Measurements from ENCODE around the gene UNC5B.
"Not testable (repeated sequence)": the region's sequence is repeated elsewhere in the genome, so short reads cannot be mapped to it uniquely, and the experiment has no call there.

The UNC5B gene

DNA sequence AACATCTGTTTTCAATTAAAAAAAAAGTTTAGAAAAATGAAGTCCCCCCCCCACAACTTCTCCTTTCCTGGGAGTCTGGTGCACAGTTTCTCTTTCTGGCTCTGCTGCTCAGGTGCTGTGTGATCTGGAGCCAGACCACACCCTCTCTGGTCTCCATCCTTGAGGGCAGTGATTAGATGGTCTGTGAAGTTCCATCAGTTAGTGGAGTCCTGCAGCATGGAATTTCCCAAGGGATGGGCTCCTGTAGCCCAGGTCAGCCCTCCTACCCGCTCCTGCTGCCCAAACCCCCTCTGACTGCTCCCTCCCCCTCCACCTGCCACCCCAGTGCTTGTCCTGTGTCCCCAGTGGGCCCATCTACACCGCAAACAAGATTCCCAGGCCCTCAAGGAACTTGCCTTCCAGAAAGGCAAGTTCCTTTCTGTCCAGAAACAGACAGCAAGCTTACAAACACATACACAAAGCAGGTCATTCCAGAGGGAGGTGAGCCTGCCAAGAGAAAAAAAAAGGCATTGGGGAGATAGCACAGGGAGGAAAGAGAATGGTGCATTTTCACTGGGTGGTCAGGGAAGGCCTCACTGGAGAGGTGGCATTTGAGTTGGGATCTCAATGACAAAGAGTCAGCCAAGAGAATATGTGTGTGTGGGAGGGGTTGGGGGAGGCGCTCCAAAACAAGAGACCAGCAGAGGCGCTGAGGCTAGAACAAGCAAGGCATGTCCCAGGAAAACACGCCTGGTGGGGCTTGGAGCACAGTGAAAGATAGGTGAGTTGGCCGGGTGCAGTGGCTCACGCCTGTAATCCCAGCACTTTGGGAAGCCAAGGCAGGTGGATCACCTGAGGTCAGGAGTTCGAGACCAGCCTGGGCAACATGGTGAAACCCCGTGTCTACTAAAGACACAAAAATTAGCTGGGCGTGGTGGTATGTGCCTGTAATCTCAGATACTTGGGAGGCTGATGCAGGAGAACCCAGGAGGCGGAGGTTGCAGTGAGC, 57.2 kb downstream of the UNC5B start:
- DNase-seq: no peak

DNA sequence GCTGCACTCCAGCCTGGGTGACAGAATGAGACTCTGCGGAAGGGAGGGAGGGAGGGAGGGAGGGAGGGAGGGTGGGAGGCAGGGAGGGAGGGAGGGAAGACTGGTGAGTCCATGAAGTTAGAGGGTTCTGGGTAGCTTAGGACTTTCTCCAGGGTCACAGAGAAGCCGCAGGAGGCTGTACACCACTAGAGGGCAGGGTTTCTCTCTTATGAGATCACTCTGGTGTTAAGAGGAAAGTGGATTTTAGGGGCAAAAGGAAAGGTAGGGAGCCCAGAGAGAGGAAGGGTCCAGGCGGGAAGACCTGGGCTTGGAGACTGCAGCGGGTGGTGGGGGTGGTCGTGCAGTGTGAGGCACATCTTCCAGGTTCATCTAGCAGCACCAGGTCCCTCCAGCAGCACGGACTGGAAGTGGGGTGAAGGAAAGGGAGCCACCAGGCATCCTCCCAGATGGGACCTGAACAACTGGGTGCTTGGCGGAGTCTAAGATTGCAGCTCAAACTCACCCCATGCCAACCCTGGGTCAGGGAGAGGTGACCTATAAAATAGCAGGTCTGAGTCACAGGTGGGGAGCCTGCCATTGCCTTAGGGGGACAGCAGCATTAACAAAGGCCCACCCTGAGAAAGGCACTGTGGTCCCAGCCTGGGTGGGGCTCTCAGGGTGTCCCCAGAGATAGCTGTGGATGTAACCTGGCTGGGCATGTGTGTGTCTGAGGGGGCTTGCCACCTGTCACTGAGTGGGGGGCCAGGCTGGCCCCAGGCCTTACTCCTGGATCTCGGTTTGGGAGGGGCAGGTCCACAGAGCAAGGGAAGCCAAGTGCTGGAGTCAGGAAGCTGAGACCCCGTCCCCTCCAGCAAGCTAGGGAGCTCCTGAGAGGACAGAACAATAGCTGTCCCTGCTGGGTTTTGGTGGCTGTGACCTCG, 58.2 kb downstream of the UNC5B start:
- no peak for DNase-seq

DNA sequence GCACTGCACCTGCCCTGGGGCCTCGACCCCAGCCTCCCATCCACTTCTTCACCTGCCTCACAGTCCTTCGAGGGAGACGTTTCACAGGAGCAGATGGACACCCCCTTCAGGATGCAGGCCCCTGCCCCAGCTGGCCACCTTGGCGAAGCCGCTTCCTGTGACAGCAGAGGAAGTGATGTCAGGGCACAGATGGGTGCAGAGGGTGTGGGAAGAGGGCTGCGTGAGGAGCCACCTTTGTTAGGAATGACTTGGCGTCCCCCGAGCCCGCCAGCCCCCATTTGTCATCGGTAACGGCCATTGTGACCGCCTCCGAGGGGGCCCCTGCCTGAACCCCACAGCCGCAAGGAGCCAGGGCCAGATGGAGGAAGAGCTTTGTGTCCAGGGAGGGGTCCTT, 59.3 kb downstream of the UNC5B start:
- DNase-seq: no peak

DNA sequence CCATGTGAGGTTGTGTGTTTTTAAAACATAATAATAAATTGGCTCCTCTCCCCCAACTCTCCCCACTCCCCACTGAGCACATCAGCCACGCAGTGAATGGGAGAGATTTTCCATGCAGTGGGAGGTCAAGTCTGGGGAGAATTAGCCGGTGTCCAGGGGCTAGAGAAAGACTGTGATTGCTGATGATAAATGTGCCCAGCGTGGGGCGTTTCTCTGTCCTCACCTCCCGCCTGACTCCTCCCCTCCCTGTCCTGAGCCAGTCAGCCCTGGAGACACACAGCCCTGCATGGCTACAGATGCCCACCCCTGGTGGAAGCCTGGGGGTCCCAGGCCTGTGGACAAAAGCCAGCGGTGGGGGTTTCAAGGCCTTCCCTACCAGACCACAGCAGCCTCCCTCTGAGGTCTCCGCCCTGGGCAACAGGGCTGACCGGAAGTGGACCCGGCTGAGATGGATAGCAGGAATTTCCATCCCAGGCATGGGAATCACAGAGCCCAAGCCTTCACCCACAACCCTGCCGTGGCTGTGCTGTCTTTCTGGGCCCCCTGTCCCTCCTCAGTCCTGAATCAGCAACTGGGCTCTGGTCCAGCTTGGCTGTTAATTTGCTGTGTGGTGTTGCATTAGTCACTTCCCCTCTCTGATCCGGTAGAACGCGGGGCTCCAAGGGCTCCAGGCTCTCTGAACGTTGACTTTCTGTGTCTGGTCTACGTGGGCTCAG, 59.8 kb downstream of the UNC5B start:
- no peak for DNase-seq

DNA sequence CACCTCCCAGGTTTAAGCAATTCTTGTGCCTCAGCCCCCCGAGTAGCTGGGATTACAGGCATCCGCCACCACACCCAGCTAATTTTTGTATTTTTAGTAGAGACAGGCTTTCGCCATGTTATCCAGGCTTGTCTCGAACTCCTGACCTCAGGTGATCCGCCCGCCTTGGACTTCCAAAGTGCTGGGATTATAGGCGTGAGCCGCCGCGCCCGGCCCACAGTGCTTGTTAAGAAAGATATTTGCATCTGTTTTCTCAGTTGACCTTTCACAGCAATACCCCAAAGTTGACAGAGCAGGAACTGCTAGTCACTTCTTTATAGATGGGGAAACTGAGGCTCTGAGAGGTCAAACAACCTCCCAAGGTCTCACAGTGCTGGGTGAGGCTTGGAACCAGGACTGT, 60.6 kb downstream of the UNC5B start:
- not testable (repeated sequence) for DNase-seq

DNA sequence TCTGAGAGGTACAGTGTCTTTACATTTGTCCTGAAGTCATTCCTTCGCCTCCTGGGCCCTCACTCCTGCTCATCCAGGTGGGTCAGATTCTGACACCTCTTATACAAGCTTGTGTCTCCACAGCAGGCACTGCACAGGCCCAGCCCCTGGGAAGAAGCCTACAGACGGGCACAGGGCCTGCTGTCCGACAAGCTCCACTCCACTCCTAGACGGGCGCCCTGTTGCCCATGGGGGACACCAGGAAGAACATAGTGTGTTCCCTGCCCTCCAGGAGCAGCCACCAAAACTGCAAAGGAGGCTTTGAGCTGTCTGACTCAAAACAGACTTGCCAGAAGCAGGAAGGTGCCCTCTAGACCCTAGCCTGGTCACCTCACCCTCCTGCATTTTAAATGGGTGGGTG, 61.1 kb downstream of the UNC5B start:
- no peak for DNase-seq

DNA sequence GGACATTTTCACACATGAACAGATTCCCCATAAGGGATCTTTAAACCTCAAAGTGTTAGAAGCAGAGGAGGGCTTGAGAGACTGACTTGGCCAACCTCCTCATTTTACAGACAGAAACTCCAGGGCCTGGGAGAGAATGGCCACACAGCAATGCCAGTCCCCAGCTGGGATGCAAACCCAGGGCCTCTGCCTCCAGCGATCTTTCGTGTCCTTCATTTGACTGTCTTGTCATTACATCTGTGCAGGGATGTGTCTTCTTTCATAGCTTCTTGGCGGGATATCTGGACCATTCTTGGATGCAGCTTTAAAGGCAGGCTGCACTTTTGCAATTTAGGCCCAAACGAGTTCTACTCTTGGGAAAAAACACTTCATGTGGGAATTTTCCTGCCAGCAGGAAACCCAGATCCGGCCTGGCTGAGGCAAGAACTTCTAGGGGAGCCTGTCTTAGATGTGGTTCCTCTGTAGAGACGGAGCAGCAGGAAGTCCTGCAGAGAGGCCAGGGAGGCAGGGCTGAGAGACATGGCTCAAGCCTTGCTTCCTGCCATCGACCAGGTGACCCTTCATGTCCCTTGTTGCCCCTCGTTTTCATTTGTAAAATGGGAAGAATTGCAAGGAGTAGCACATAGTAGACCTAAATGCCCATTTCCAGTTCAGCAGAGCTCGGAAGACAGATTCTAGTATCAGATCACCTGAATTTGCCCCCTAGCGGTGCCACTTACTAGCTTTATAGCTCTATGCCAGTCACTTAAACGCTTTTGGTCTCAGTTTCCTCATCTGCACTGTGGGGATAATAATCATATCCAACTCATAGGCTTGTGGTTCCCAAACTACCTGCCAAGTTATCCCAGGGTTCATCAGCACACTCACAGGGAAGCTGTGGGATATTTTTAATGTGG, 62.8 kb downstream of the UNC5B start:
- DNase-seq: no peak

DNA sequence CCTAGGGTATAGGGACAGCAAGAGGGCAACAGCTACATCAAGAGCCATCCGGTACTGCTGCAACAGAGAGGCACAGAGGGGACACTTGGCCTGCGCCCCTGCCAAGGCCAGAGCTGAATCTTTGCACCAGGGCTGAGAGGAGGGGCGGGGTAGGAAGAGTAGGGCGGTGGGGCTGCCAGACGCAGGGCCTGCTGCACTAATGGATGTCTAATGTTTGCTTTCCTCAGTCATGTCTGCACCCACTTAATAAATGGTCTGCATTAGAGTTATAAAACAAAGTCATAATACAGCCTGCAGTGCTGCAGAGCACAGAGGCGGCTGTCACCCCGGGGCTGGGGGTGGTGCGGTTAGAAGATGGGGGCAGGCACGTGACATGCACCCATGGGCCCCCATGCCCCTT, 64.5 kb downstream of the UNC5B start:
- DNase-seq: no peak

DNA sequence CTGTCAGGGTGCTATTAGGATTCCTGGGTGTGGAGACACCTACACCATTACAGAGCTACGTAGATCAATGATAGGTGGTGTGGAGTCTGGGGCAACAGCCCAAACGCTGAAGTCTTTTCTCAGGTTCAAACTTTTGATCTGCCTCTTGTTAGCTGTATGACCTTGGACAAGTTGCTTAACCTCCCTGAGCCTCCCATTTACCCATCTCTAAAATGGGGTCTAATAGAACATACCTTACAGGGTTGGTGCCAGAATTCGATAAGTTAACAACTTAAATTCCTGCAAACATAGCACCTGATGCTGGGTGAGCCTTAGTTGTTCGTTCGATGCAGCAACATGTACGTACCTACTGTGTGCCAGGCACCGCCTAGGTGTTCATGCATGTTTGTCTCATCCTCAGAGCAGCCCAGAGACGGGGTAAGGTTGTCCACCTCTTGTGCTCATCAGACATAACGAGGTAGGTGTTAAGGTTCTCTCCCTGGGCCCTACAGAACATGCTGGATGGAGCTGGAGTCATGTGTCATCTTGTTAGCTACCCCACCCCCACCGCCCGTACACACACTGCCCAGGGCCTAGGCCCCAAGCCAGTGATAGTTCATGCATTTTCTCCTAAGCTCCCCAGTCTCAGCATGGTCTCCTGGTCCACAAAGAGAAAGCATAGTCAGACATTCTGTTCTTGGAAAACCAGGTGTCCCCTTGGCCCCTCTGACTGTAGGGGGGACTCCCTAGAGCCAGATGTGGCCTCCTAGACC, 65.7 kb downstream of the UNC5B start:
- DNase-seq: no peak

DNA sequence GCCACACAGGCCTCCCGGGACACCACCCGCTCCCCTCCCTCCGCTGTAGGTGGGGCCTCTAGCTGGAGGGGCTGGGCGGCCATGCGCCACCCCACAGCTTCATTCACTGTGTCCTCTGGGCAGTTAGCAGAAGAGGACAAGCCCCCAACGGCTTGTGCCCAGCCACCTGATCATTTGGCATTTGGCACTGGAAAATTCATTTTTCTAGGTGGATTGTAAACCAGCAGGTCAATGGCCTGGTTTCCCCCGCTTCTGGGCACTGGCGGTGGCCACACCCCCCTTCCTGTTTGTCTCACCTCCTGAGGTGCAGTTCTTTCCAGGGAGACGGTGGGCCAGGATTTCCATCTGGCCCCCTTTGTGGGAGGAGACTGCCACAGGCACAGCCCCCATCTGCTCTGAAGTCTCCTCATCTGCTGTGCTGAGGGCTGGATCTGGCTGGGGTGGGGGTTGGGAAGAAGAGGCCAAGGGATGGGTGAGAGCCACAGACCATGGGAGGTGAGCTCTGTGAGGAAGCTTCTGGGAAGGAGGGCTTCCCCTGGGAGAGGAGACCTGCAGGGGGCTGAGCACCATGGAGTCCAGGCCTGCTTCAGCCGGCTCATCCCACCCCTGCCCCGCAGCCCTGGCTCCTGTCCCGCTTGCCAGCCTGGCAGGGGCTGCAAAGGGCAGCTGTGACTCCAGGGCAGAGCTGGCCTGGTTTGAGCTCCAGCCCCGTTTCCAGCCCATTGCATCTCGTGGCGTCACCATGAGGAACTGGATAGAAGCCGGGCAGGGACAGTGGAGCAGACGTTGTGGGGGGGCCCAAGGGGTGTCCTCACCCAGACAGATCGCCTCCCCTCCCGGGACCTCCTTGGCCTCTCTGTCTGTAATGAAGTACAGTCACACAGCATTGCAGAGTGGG, 66.6 kb downstream of the UNC5B start:
- no peak for DNase-seq

DNA sequence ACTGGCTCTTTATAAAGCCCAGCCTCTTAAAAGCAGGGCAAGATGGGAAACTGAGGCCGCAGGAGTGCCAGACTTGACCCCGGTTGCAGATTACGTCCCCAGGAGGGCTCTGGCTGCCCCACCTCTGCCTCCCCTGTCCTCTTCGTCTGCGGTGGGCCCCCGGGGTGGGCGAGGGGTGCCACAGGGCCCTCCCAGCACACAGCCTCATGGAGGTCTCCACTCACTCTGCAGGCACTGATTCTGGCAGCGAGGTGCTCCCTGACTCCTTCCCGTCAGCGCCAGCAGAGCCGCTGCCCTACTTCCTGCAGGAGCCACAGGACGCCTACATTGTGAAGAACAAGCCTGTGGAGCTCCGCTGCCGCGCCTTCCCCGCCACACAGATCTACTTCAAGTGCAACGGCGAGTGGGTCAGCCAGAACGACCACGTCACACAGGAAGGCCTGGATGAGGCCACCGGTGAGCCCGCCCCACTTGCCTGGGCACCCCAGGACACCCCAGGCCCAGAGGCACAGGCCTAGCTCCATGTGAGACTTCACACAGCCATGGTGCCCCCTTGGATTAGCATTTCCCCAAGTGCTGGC, 67.3 kb downstream of the UNC5B start:
- no peak for DNase-seq

DNA sequence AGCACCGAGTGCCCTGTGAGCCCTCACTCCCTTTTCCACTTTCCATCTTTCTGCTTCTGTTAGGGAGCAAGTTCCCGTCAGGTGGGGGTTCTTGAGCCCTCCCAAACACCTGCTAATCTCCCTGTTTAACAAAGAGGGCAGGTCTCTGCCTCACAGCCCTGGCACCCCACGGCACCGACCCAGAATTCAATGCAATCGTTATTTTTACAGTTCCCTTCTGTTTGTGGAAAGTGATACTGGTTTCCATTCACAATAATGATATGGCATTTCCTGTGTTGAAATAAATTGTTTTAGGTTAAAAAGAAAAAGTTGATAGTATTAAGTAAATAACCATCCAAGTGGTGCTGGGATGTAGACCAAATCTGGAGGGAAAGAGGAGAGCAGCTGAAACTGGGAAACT, 67.8 kb downstream of the UNC5B start:
- DNase-seq: no peak

DNA sequence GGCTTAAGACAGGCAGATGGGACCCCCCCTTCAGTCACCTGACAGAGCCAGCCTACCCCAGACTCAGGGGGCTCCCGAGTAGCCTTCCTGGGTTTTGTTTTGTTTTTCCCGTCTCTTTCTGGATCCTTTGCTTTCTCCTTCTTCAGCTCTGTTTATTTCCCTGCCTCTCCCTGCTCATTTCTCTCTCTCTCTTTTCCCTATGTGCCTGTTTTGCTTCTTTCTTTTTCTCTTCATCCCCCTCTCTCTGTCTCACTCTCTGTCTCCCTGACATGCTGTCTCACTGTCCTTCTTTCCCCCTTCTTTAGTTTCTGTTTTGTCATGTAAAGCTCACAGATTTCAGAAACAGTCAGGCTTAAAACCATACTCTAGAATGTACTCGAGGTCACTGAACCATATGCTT, 68.5 kb downstream of the UNC5B start:
- DNase-seq: no peak

DNA sequence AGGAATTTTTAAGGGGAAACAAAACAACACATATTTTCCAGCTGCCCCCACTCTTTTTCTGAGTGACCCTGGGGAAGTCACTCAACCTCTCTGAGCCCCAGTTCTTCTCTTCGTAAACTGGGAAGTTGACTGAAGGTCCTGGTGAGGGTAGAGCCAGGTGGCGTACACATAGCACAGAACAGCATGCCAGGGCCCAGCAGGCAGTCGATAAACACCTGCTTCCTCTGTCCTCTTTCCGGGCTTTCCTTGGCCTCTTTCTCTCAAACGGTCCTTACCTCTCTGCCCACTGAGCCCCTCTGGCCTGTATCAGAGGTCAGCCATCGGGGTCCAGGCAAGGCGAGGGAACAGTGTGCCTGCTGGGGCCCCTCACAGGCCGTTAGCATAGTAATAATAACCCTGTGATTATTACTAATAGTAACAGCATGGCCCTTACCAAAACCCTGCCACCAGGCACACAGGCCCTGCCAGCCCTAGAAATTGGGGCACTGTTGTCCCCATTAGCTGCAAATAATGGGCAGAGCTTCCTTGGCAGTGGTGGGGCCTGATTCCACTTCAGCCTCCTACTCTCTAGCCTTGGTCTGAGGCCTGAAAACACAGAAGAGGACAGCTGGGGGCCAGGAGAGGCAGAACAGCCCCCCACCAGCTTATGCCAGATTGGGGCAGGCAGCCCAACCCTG, 69.4 kb downstream of the UNC5B start:
- no peak for DNase-seq

DNA sequence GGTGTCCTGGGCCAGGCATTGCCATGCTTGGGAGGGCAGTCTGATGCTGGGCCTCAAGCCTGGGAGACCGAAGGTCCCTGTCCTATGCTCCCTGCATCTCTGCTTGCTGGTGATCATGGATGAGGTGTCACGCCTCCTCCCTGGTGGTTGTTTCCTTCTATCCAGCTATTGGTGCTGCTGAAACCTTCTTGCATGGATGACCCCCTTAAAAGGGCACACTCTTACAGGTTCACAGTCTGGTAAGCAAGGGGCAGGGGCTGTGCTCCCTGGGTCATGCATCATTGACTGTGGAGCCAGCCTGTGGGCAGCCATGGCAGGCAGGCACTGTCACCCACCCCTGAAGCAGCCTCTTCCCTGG, 69.9 kb downstream of the UNC5B start:
- no peak for DNase-seq

DNA sequence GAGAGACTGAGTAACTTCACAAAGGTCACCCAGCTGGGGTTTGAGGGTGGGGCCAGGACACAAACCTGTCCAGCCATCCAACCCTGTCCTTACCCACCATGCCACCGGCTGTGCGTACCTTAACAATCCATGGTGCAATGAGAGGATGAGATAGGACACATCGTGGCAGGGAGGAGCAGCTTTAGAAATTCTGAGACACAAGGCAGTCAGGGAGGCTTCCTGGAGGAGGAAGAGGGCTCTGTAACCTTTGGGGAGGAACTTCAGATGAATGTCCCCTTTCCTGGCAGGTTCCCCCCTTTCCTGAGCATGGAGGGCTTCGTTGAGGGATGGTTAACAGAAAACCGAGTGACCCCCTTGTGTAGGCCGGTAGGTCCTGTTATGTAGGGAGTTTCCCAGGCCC, 71.0 kb downstream of the UNC5B start:
- DNase-seq: no peak

DNA sequence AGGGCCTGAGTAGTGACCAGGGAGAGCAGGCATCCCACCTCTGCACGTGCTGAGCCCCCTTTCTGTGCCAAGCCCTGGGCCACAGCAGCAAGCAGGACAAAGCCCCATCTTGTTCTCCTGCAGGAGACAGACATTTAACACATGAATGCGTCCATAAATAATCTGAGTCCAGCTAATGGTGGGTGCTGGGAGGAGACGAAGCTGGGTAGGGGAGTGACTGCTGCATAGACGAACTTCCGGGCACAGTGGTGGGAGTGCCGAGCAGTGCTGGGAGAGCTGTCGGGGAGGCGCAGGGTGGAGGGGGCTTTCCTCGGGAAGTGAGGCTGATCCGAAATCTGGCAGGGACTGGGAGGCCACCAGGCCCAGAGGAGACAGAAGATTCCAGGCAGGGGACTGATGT, 71.5 kb downstream of the UNC5B start:
- DNase-seq: no peak

DNA sequence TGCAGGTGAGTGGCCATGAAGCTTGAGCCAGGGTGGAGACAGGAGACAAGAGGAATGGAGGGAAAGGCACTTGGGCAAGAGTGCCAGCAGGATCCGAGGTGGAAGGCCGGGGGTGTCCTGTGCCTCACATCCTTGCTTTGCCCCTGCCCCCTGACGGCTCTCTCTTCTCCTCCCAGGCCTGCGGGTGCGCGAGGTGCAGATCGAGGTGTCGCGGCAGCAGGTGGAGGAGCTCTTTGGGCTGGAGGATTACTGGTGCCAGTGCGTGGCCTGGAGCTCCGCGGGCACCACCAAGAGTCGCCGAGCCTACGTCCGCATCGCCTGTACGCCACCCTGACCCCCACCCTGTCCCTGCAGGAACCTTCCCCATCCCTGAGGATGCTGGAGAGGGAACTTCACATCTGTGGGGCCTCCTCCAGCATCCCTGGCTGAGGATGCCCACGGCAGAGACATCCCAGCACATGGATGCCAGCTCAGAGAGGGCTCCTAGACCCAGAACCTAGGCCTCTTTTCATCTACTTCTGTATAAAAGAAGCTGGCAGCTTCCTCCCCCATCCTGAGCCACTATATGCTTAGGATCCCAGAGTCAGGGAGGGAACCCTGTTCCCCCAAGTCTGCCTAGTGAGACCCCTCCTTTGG, 72.3 kb downstream of the UNC5B start:
- DNase-seq: no peak

DNA sequence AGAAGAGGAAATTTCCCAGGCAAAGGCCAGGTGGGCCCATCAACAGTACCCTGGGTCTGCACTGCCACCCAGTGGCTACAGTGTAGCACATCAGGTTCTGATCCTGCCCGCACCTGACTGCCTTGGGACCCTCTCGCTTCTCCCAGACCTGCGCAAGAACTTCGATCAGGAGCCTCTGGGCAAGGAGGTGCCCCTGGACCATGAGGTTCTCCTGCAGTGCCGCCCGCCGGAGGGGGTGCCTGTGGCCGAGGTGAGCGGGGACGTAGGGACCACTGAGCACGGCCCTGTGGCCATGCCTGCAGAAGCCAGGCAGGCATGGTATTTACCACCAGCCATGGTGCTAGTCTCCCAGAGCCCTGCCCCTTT, 72.8 kb downstream of the UNC5B start:
- DNase-seq: no peak

Data from NK-92 treated with Interleukin-12 subunit alpha and Interleukin-12 subunit beta, amount 100 ng/mL, for 24 hours (cell line).